NK-92 (cell line): Measurements from ENCODE around the gene MMP14.
"Not testable (repeated sequence)": the region's sequence is repeated elsewhere in the genome, so short reads cannot be mapped to it uniquely, and the experiment has no call there.

Experiments
- DNase-seq: peaks from one replicate; lab custom pipeline; 2025; ENCODE audit not compliant: unreplicated experiment; lab: John Stamatoyannopoulos, UW

The MMP14 gene

DNA sequence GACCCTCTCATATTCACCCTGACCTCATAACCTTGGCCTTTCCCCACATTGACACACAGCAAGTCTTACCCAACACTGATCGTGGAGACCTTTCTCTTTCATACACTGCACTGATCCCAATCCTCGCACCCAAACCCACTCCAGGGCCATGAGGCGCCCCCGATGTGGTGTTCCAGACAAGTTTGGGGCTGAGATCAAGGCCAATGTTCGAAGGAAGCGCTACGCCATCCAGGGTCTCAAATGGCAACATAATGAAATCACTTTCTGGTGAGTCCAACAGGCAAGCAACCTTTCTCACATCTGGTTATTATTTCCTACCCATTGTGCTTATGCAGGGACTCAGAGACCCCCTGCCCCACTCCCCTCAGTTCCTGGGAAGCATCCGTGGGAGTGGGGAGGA lies 5.4 kb downstream of the MMP14 start:
- no peak for DNase-seq

DNA sequence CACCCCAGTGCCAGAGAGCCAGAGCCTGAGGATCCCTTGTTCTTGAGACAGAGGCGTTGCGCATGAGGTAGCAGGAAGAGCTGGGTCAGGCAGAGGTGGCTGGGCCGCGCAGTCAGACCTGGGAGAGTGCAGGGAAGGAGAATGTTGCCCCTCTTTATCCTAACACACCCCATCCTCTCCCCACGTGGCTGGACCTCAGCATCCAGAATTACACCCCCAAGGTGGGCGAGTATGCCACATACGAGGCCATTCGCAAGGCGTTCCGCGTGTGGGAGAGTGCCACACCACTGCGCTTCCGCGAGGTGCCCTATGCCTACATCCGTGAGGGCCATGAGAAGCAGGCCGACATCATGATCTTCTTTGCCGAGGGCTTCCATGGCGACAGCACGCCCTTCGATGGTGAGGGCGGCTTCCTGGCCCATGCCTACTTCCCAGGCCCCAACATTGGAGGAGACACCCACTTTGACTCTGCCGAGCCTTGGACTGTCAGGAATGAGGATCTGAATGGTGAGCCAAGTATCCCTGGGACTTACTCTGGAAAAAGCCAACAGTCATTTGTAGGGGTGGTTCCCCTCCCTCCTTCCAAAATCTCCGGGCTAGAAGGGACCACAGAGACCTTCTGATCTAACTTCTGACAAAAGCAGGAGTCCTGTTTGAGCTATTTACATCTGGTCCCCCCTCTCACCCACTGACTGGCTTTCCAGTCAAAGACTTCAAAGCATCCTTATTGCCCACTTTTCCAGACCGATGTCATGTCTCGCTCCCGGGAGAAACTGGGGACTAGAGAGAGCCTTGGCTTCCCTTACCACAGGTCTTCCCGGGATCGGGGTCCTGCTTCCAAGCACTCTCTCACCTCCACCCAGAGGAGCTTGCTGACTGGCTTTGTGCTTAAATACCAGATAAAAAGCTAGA lies 6.1 kb downstream of the MMP14 start:
- no peak for DNase-seq

DNA sequence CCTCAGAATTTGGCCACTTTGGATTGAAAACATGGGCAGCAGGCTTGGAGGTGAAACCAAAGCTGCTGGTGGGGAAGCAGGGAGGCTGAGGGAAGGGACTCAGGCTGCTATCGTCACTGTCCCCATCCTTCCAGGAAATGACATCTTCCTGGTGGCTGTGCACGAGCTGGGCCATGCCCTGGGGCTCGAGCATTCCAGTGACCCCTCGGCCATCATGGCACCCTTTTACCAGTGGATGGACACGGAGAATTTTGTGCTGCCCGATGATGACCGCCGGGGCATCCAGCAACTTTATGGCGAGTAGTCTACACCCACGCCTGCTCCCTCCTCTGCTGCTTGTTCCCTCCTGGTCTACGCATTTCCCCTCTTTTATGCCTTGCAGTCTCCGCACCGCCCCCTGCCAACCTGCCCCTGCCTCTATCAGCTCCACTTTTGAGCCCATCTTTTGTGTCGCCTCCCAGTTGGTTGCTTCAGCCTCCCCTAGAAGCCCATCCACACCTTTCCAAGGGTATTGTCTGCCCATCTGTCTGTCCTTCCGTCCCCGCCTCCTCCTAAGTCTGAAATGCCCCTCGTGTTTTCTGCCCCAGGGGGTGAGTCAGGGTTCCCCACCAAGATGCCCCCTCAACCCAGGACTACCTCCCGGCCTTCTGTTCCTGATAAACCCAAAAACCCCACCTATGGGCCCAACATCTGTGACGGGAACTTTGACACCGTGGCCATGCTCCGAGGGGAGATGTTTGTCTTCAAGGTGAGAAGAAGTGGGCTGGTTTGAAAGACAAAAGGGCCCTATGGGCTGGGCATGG lies 6.9 kb downstream of the MMP14 start:
- DNase-seq, result no peak

DNA sequence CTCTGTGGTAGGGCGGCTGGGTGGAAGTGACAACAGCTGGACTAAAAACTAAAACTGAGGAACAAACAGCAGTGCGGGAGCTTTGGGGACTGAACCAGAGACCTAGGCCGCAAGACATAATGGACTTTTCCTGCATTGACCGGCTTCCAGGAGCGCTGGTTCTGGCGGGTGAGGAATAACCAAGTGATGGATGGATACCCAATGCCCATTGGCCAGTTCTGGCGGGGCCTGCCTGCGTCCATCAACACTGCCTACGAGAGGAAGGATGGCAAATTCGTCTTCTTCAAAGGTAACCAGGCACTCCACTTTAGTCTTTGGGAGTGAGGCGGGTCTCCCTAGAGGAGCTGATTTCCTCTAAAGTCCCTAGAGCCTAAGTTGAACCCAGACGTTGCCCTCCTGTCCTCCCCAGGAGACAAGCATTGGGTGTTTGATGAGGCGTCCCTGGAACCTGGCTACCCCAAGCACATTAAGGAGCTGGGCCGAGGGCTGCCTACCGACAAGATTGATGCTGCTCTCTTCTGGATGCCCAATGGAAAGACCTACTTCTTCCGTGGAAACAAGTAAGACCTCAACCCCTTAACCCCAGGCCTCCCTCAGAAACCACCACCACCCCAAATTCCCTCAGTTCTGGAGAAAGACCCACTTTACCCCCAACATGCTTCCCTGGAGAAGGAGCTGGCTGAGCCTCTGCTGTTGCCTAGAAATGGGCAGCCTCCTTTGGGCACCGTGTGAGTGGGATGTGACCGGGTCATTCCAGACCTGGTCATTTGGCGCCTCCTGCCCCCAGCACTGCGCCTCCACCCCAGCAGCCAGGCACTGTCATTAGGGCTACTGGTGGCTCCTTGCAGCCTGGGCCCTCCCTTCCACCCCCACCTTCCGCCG lies 8.1 kb downstream of the MMP14 start:
- no peak for DNase-seq

DNA sequence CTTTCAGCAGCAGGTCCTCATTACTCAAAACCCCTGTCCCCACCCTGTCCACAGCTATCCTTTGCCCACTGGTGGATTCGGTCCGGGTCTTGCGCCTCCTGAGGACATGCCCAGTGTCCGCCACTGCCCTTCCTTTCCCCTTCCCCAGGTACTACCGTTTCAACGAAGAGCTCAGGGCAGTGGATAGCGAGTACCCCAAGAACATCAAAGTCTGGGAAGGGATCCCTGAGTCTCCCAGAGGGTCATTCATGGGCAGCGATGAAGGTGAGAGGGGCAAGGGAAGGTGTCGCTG lies 8.7 kb downstream of the MMP14 start:
- no peak for DNase-seq

DNA sequence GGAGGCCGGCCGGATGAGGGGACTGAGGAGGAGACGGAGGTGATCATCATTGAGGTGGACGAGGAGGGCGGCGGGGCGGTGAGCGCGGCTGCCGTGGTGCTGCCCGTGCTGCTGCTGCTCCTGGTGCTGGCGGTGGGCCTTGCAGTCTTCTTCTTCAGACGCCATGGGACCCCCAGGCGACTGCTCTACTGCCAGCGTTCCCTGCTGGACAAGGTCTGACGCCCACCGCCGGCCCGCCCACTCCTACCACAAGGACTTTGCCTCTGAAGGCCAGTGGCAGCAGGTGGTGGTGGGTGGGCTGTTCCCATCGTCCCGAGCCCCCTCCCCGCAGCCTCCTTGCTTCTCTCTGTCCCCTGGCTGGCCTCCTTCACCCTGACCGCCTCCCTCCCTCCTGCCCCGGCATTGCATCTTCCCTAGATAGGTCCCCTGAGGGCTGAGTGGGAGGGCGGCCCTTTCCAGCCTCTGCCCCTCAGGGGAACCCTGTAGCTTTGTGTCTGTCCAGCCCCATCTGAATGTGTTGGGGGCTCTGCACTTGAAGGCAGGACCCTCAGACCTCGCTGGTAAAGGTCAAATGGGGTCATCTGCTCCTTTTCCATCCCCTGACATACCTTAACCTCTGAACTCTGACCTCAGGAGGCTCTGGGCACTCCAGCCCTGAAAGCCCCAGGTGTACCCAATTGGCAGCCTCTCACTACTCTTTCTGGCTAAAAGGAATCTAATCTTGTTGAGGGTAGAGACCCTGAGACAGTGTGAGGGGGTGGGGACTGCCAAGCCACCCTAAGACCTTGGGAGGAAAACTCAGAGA lies 9.6 kb downstream of the MMP14 start:
- no peak for DNase-seq

DNA sequence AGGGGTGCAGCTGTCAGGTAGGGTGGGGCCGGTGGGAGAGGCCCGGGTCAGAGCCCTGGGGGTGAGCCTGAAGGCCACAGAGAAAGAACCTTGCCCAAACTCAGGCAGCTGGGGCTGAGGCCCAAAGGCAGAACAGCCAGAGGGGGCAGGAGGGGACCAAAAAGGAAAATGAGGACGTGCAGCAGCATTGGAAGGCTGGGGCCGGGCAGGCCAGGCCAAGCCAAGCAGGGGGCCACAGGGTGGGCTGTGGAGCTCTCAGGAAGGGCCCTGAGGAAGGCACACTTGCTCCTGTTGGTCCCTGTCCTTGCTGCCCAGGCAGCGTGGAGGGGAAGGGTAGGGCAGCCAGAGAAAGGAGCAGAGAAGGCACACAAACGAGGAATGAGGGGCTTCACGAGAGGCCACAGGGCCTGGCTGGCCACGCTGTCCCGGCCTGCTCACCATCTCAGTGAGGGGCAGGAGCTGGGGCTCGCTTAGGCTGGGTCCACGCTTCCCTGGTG lies 10.5 kb downstream of the MMP14 start:
- no peak for DNase-seq

DNA sequence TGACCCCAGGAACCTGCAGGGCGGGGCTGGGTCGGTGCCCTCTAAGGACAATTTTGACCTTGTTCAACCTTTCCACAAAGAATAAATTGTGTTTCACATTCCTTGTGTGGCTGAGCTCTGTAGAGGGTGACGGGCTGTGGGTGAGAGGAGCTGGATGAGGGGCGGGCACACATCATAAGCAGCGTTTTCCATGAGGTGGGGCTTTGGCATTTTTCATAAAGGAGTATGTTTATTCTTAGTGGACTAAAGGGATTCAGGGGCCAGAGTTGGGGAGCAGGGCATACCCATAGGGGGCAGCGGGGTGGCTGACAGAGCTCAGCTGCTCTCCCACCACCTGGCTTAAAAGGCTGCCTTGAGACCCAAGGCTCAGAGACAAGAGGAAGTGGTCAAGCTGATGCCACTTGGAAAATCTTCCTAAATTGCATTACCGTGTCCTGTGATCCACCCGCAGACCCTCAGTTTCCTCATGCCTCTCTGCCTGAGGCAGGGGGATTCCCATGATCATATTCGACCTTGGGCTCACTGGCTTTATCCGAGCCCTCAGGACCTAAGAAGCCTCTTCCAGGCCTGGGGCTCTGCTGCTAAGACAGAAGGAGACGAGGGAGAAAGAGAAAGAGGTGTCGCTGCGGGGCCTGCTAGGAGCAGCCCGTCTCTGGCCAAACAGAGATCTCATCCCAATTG lies 11.4 kb downstream of the MMP14 start:
- DNase-seq, result no peak

DNA sequence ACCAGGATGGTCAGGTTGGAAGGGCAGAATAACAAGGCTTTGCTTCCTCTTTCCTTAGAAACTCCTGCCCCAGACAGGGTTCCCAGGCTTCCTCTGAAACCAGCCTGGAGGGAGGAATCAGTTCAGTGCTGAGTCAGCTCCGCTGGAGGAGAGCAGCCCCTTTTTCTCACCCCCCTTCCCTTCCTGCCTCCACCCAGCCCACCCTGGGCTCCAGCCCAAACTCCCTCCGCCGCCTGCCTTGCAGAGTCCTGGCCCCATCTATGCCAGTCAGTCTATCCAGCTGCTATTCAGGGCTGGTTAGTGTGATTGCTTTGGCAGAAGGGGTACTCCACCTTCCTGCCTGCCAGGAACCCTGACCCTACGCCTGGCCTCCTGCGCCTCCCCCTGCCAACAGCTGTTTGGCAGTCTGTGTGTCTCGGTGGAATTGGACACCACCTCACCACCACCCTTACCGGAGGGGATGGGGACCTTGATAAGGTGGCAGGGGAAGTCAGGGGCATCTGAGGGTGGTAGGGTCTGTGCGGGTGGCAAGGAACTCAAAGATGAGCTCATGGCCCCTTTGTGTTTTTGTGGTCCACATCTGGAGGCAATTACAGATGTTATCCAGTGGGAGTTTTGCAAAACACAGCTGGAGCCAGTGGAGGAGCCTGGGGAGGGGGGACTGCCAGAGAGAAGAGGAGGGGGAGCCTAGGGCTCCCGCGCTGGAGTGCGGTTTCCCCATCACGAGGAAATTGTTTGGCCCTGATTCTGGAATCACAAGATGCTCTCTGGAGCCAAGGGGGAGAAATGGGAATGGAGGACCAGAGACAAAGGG lies 12.2 kb downstream of the MMP14 start:
- no peak for DNase-seq

DNA sequence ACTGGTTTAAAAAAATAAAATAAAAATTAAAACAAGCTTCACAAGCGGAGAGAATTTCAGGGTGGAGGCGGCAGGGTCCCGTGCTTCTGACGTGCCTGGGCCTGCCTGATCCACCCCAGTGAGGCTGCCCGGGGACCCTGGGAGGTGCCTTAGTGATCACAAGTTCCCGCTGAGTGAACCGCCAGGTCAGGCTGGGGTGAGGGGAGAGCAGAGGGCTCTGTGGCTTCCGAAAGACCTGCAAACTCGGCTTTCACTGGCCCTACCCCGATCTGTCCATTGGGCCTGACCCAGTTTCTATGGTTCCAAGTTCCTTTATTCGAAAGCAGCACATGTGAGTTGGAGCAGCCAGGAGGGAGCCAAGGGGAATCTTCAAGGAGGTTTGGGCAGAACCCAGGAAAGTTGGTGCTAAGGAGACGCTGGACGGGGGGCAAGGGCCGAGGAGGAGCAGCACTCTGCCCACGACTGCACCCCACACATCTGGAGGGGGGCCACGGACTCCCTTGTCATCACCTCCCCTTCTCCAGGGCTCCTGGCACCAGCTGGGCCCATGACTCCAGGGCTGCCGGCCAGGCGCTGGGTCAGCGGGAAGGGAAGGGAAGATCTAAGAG lies 12.9 kb downstream of the MMP14 start:
- DNase-seq, result no peak

DNA sequence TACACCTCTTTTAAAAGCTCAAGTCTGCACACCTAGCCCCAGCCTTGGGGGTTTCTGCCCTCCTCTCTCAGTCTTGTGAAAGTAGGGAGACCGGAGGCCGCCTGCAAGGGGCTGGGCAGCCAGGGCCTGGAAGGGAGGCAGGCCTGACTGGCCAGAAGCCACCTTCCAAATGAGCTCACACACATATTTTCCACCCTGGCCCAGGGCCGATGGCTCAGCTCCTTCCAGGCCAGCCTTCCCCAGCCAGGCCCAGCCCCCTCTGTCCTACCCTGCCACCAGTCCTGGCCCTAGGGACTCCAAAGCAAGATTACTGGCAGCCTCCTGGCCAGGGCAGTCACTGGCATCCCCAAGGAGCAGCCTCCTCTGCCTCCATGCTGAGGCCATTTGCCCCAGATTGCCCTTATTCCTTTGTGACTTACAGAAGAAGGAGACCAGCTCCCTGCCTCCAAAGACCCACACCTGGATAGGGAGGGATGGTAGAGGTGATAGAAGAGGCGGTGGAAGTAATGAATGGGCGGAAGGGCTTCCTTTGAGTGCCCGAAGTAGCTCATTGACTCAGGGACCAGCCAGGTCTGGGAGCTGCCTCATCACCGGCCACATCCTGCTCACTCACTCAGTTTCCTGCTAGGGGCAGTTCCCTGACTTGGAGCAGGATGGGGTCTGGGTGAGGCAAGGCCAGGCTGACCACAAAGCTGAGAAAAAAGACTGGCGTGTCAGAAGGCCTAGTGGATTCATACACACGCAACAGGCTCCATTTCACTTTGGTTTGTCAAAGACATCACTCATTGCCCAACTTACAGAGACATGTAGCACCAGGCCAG lies 14.8 kb downstream of the MMP14 start:
- no peak for DNase-seq

DNA sequence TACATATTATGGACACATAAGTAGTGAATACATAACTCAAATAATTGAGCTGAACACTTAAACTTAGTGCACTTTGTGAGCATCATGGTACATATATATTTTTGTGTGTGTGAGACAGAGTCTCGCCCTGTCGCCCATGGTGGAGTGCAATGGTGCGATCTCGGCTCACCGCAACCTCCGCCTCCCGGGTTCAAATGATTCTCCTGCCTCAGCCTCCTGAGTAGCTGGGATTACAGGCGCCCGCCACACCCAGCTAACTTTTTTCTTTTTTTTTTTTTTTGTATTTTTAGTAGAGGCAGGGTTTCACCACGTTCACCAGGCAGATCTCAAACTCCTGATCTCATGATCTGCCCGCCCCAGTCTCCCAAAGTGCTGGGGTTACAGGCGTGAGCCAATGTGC lies 15.8 kb downstream of the MMP14 start:
- not testable (repeated sequence) for DNase-seq

DNA sequence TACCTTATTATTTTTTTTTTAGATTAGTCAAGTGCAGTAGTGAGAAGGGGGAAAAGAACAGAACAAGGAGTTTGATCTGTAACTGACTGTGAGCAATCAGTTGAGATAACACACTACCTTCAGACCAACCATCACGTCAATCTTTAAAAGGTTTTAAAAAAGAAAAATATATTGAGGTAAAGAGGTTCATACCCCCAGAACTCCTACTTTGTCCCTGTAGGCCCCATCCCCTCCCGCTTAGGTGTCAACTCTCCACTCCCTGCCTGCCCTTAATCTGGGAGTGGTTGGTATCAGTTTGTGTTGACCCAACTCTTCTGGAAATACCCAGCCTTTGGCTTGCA lies 16.2 kb downstream of the MMP14 start:
- DNase-seq, result no peak

DNA sequence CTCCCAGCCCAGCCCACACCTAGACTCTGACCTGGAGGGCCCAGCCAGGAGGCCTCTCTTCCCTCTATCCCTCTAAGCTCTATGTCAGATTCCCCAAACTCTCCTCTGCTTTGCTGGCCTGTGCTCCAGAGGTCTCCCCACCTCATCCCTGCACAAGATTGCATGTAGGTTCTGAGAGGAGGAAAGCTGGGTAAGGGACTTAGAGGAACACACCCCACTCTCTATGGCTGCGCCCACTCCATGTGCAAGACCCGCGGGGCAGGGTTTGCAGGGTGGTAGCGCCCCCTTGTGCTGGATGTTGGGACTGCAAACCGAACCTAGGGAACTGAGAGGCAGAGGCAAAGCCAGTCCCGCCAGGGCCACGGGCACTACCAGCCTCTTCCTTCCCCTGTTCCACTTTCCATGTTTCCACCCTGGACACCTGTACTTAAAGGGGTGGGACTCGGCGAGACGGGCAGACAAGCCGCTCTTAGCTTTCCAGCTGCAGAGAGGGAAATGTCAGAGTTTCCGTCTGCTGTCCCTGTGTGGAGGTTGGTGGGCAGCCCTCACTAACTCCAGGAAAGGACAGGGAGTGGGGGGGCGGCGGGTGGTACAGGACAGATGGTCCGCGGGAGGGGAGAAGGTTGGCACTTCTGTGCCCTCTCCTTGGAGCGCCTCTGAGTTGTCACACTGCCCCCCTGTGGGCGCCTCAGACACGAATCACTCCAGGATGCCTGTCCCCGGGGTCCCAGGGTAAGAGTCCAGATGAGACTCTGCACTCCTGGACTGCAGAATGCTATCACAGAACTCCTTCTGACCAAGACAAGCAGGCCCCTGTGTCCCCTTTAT lies 16.8 kb downstream of the MMP14 start:
- DNase-seq, result peak; percentile 34

DNA sequence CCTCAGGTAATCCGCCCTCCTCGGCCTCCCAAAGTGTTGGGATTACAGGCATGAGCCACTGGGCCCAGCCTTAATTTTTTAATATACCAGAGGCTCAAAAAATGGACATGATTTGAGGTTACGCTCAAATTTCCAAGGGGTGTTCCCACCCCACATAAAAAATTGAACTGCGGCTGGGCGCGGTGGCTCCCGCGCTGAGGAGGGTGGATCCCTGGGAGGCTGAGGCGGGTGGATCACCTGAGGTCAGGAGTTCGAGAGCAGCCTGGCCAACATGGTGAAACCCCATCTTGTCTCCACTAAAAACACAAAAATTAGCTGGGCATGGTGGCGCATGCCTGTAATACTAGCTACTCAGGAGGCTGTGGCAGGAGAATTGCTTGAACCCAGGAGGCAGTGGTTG lies 17.9 kb downstream of the MMP14 start:
- not testable (repeated sequence) for DNase-seq

DNA sequence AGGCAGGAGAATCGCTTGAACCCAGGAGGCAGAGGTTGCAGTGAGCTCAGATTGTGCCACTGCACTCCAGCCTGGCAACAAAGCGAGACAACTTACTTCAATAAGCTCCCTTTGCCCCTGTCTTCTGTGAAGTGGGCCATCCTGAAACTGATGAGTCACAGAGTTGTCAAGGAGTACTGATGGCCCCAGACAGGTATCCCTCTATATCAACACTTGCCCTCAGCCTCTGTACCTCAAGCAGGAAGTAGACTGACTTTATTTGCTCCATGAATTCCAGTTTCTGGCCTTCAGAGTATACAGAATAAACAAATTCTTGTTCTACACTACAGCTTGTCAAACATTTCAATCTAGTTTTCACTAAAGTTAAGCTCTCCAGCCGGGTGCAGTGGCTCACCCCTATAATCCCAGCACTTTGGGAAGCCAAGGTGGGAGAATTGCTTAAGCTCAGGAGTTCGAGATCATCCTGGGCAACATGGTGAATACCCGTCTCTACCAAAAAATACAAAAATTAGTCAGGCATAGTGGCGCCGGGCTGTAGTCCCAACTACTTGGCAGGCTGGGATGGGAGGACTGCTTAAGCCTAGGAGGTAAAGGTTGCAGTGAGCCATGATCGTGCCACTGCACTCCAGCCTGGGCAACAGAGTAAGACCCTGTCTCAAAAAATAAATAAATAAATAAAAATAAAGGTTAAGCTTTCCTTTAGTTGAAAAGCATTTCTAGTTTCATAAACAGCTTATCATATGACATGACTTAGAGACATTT lies 18.8 kb downstream of the MMP14 start:
- DNase-seq, result no peak
